ENCODE data around the gene SLC35F3. TPM values are rescaled to one million over a fixed set of nuclear protein-coding genes. Genes with fewer than 3 reads are reported as not detected.
"Not testable (repeated sequence)": the region's sequence is repeated elsewhere in the genome, so short reads cannot be mapped to it uniquely, and the experiment has no call there.

Gene SLC35F3
- total RNA-seq, 1 experiment from 2014 or later: 22.7 TPM

DNA sequence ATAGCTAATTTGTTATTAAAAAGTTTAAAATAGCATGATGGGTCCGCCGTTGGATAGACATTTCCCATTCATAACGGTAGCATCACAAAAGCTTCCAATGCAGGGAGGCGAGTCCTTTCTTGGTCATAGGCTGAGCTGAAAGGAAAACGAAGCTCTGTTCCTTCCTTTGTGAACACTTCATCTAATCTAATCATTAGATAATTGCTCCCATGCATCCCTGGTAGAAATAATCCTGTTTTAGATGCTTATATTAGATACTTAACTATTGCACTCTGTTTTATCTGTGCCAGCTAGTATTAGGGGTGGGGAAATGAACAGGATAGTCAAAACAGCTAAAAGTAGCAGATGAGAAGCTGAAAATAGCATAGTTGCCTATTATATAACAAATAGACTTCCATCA, 215.0 kb downstream of the SLC35F3 start:
- POLR2A ChIA-PET (ENCODE audit: low non-redundant PET): no interaction called here
- Histone ChIP-seq H3K9me3 (ENCODE audit: low read depth, low read length, poor library complexity, severe bottlenecking) (no peaks in the 10 kb centered on the region), H3K36me3 (ENCODE audit: insufficient read depth, low read length, poor library complexity, severe bottlenecking) (no peaks in the 10 kb centered on the region), H3K27me3 (replicated peaks; ENCODE audit: insufficient read depth, low read depth, low read length, poor library complexity) (no peaks in the 10 kb centered on the region), H3K27ac (ENCODE audit: low read depth, low read length, poor library complexity, severe bottlenecking) (no peak overlapping the region), H3K4me3 (ENCODE audit: low read depth, low read length, poor library complexity, severe bottlenecking) (no peak overlapping the region), H3K4me1 (ENCODE audit: insufficient read depth, low read length, poor library complexity, severe bottlenecking) (peaks cover 15% of the 10 kb centered on the region)
- no TSS peak for BruUV-seq (replicated peaks)
- DNase-seq (ENCODE audit: low spot score): peak; percentile 21
- intact Hi-C loops (cut with micrococcal nuclease; ENCODE audit: unreplicated experiment): loop anchor here (10.0 kb wide), 3 partner anchors 485 to 1665 kb away; no protein-coding TSS in a partner anchor
- TF ChIP-seq, protein P1, sequence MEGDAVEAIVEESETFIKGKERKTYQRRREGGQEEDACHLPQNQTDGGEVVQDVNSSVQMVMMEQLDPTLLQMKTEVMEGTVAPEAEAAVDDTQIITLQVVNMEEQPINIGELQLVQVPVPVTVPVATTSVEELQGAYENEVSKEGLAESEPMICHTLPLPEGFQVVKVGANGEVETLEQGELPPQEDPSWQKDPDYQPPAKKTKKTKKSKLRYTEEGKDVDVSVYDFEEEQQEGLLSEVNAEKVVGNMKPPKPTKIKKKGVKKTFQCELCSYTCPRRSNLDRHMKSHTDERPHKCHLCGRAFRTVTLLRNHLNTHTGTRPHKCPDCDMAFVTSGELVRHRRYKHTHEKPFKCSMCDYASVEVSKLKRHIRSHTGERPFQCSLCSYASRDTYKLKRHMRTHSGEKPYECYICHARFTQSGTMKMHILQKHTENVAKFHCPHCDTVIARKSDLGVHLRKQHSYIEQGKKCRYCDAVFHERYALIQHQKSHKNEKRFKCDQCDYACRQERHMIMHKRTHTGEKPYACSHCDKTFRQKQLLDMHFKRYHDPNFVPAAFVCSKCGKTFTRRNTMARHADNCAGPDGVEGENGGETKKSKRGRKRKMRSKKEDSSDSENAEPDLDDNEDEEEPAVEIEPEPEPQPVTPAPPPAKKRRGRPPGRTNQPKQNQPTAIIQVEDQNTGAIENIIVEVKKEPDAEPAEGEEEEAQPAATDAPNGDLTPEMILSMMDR (conservative IDR thresholded peaks at IDR 0.05; ENCODE audit: low read depth, low read length): no peak
- TF ChIP-seq EZH2 (IDR thresholded peaks at IDR 0.05; ENCODE audit: borderline replicate concordance, low read depth, low read length, poor library complexity, severe bottlenecking): no peak
- CTCF ChIA-PET: interaction anchor here (0.7 kb wide), 1 partner anchor 28 kb away, joined by 3 read pairs; no protein-coding TSS in a partner anchor

DNA sequence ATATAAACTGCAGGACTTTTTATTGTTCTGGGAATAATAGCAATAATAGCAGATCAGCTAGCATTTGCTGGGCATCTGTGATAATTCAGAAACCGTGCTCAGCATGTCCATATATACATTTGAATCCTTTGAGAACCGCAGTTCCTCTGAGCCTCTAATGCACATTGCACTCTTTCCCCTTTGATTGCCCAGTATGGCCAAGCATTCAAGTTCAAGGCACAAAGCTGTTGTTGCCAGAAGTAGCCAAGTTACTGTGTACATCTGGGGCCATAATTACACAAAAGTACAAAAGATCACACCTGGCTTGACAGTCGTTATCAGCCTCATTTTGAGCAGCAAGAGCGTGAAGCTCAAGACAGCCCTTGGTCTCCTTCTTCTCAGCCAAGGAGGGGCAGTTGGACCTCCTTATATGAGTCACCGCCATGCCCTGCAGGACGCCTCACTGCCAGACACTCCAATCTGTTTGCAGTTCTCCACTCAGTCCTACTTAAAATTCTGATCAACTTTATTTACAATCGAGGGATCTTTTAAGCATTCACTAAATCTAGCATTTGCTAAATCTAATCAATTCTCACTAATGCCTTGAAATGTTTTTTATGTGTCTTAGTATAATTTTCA, 216.0 kb downstream of the SLC35F3 start:
- H3K27me3 ChIP-seq (replicated peaks; ENCODE audit: insufficient read depth, low read depth, low read length, poor library complexity): no peaks in the 10 kb centered on the region
- no TSS peak for BruUV-seq (replicated peaks)
- DNase-seq (ENCODE audit: low spot score): no peak
- ChIA-PET CTCF (no interaction called here), POLR2A (ENCODE audit: low non-redundant PET) (no interaction called here)
- no peaks in the 10 kb centered on the region for H3K9me3 ChIP-seq (ENCODE audit: low read depth, low read length, poor library complexity, severe bottlenecking)
- H3K36me3 ChIP-seq (ENCODE audit: insufficient read depth, low read length, poor library complexity, severe bottlenecking): no peaks in the 10 kb centered on the region
- TF ChIP-seq EZH2 (IDR thresholded peaks at IDR 0.05; ENCODE audit: borderline replicate concordance, low read depth, low read length, poor library complexity, severe bottlenecking): no peak
- TF ChIP-seq, protein P1 (conservative IDR thresholded peaks at IDR 0.05; ENCODE audit: low read depth, low read length): no peak
- intact Hi-C loops (cut with micrococcal nuclease; ENCODE audit: unreplicated experiment): no loop called here
- H3K27ac ChIP-seq (ENCODE audit: low read depth, low read length, poor library complexity, severe bottlenecking): no peak overlapping the region
- H3K4me1 ChIP-seq (ENCODE audit: insufficient read depth, low read length, poor library complexity, severe bottlenecking): peaks cover 8% of the 10 kb centered on the region
- no peak overlapping the region for H3K4me3 ChIP-seq (ENCODE audit: low read depth, low read length, poor library complexity, severe bottlenecking)

DNA sequence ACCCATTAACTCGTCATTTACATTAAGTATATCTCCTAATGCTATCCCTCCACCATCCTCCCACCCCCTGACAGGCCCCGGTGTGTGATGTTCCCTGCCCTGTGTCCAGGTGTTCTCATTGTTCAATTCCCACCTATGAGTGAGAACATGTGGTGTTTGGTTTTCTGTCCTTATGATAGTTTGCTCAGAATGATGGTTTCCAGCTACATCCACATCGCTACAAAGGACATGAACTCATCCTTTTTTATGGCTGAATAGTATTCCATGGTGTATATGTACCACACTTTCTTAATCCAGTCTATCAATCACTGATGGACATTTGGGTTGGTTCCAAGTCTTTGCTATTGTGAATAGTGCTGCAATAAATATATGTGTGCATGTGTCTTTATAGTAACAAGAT, 217.2 kb downstream of the SLC35F3 start:
- H3K9me3 ChIP-seq (ENCODE audit: low read depth, low read length, poor library complexity, severe bottlenecking); intact Hi-C loops (cut with micrococcal nuclease; ENCODE audit: unreplicated experiment); POLR2A ChIA-PET (ENCODE audit: low non-redundant PET); H3K27ac ChIP-seq (ENCODE audit: low read depth, low read length, poor library complexity, severe bottlenecking); H3K4me3 ChIP-seq (ENCODE audit: low read depth, low read length, poor library complexity, severe bottlenecking); H3K36me3 ChIP-seq (ENCODE audit: insufficient read depth, low read length, poor library complexity, severe bottlenecking); DNase-seq (ENCODE audit: low spot score); CTCF ChIA-PET; H3K4me1 ChIP-seq (ENCODE audit: insufficient read depth, low read length, poor library complexity, severe bottlenecking); BruUV-seq (replicated peaks); H3K27me3 ChIP-seq (replicated peaks; ENCODE audit: insufficient read depth, low read depth, low read length, poor library complexity): not testable (repeated sequence)

DNA sequence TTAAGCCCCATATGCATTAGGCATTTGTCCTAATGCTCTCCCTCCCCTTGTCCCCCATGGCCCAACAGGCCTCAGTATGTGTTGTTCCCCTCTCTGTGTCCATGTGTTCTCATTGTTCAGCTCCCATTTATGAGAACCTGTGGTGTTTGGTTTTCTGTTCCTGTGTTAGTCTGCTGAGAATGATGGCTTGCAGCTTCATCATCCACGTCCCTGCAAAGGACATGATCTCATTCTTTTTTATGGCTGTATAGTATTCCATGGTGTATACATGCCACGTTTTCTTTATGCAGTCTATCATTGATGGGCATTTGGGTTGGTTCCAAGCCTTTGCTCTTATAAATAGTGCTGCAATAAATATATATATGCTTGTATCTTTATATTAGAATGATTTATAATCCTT, 218.1 kb downstream of the SLC35F3 start:
- BruUV-seq (replicated peaks); H3K4me1 ChIP-seq (ENCODE audit: insufficient read depth, low read length, poor library complexity, severe bottlenecking); POLR2A ChIA-PET (ENCODE audit: low non-redundant PET); H3K4me3 ChIP-seq (ENCODE audit: low read depth, low read length, poor library complexity, severe bottlenecking); H3K27me3 ChIP-seq (replicated peaks; ENCODE audit: insufficient read depth, low read depth, low read length, poor library complexity); intact Hi-C loops (cut with micrococcal nuclease; ENCODE audit: unreplicated experiment); H3K27ac ChIP-seq (ENCODE audit: low read depth, low read length, poor library complexity, severe bottlenecking); H3K36me3 ChIP-seq (ENCODE audit: insufficient read depth, low read length, poor library complexity, severe bottlenecking); H3K9me3 ChIP-seq (ENCODE audit: low read depth, low read length, poor library complexity, severe bottlenecking); CTCF ChIA-PET; DNase-seq (ENCODE audit: low spot score): not testable (repeated sequence)
